ENCODE results near the gene TGIF2.

Gene TGIF2

GRCh38 chr20:36579996-36580545, 6.7 kb downstream of the TGIF2 start:
- Histone ChIP-seq H3K27me3 (ENCODE audit: low read depth) (no peaks in the 10 kb centered on the region), H3K9me3 (no peaks in the 10 kb centered on the region), H3K4me3 (no peak overlapping the region), H3K36me3 (replicated peaks) (peaks cover 46% of the 10 kb centered on the region), H3K4me1 (peaks cover 14% of the 10 kb centered on the region)
- DNase-seq (ENCODE audit: low spot score in 2 of 2): no peak
- in situ Hi-C loops (cut with MboI; ENCODE audit: low sequenced_read_pairs): no loop called here

GRCh38 chr20:36582322-36582721, 8.9 kb downstream of the TGIF2 start:
- Histone ChIP-seq H3K4me3 (no peak overlapping the region), H3K27me3 (ENCODE audit: low read depth) (no peaks in the 10 kb centered on the region), H3K36me3 (replicated peaks) (peaks cover 53% of the 10 kb centered on the region), H3K9me3 (no peaks in the 10 kb centered on the region), H3K4me1 (peaks cover 20% of the 10 kb centered on the region)
- in situ Hi-C loops (cut with MboI; ENCODE audit: low sequenced_read_pairs): no loop called here
- DNase-seq (ENCODE audit: low spot score in 2 of 2): no peak

GRCh38 chr20:36582821-36583220, 9.4 kb downstream of the TGIF2 start:
- no peaks in the 10 kb centered on the region for H3K27me3 ChIP-seq (ENCODE audit: low read depth)
- in situ Hi-C loops (cut with MboI; ENCODE audit: low sequenced_read_pairs): no loop called here
- no peaks in the 10 kb centered on the region for H3K9me3 ChIP-seq
- H3K4me3 ChIP-seq: no peak overlapping the region
- peaks cover 20% of the 10 kb centered on the region for H3K4me1 ChIP-seq
- DNase-seq (ENCODE audit: low spot score in 2 of 2): no peak
- peaks cover 53% of the 10 kb centered on the region for H3K36me3 ChIP-seq (replicated peaks)

- in situ Hi-C loops (cut with MboI; ENCODE audit: low sequenced_read_pairs): no loop called here
- peaks cover 48% of the 10 kb centered on the region for H3K36me3 ChIP-seq (replicated peaks)
Measured at GRCh38 chr20:36584018-36584481, 10.7 kb downstream of the TGIF2 start.

GRCh38 chr20:36585410-36586125, 12.2 kb downstream of the TGIF2 start:
- H3K27me3 ChIP-seq (ENCODE audit: low read depth): no peaks in the 10 kb centered on the region
- in situ Hi-C loops (cut with MboI; ENCODE audit: low sequenced_read_pairs): no loop called here
- DNase-seq (ENCODE audit: low spot score in 2 of 2): peak; percentile 91 to 99
- H3K4me3 ChIP-seq: no peak overlapping the region
- peaks cover 41% of the 10 kb centered on the region for H3K36me3 ChIP-seq (replicated peaks)
- H3K9me3 ChIP-seq: no peaks in the 10 kb centered on the region
- H3K4me1 ChIP-seq: peaks cover 20% of the 10 kb centered on the region

More at GRCh38 chr20:36584018-36584481, 10.7 kb downstream of the TGIF2 start:
- DNase-seq (ENCODE audit: low spot score in 2 of 2): no peak
- no peaks in the 10 kb centered on the region for H3K9me3 ChIP-seq
- H3K4me1 ChIP-seq: peaks cover 20% of the 10 kb centered on the region
- no peaks in the 10 kb centered on the region for H3K27me3 ChIP-seq (ENCODE audit: low read depth)
- H3K4me3 ChIP-seq: no peak overlapping the region

- no peak for DNase-seq (ENCODE audit: low spot score in 2 of 2)
- H3K9me3 ChIP-seq: no peaks in the 10 kb centered on the region
- no peaks in the 10 kb centered on the region for H3K27me3 ChIP-seq (ENCODE audit: low read depth)
- H3K36me3 ChIP-seq (replicated peaks): peaks cover 40% of the 10 kb centered on the region
- H3K4me3 ChIP-seq: no peak overlapping the region
- in situ Hi-C loops (cut with MboI; ENCODE audit: low sequenced_read_pairs): no loop called here
- H3K4me1 ChIP-seq: peaks cover 25% of the 10 kb centered on the region
Measured at GRCh38 chr20:36587388-36588070, 14.1 kb downstream of the TGIF2 start.

- Histone ChIP-seq H3K27me3 (ENCODE audit: low read depth) (no peaks in the 10 kb centered on the region), H3K4me3 (no peak overlapping the region), H3K36me3 (replicated peaks) (peaks cover 49% of the 10 kb centered on the region), H3K4me1 (peaks cover 5% of the 10 kb centered on the region), H3K9me3 (no peaks in the 10 kb centered on the region)
- DNase-seq (ENCODE audit: low spot score in 2 of 2): no peak
- in situ Hi-C loops (cut with MboI; ENCODE audit: low sequenced_read_pairs): no loop called here
Measured at GRCh38 chr20:36591281-36591680, 17.9 kb downstream of the TGIF2 start.

GRCh38 chr20:36591854-36592641, 18.7 kb downstream of the TGIF2 start:
- Histone ChIP-seq H3K9me3 (no peaks in the 10 kb centered on the region), H3K4me1 (peaks cover 5% of the 10 kb centered on the region), H3K27me3 (ENCODE audit: low read depth) (no peaks in the 10 kb centered on the region), H3K36me3 (replicated peaks) (peaks cover 46% of the 10 kb centered on the region), H3K4me3 (no peak overlapping the region)
- DNase-seq (ENCODE audit: low spot score in 2 of 2): peak; percentile 62 to 64
- in situ Hi-C loops (cut with MboI; ENCODE audit: low sequenced_read_pairs): no loop called here

- in situ Hi-C loops (cut with MboI; ENCODE audit: low sequenced_read_pairs): no loop called here
- peaks cover 5% of the 10 kb centered on the region for H3K4me1 ChIP-seq
- H3K9me3 ChIP-seq: no peaks in the 10 kb centered on the region
- no peak overlapping the region for H3K4me3 ChIP-seq
- no peaks in the 10 kb centered on the region for H3K27me3 ChIP-seq (ENCODE audit: low read depth)
- DNase-seq (ENCODE audit: low spot score in 2 of 2): no peak
- peaks cover 42% of the 10 kb centered on the region for H3K36me3 ChIP-seq (replicated peaks)
Measured at GRCh38 chr20:36593347-36593929, 20.0 kb downstream of the TGIF2 start.

- Histone ChIP-seq H3K36me3 (replicated peaks) (0 out of 2 replicates have a peak, but pooled peaks cover 2% of the 10 kb centered on the region), H3K27me3 (ENCODE audit: low read depth) (no peaks in the 10 kb centered on the region), H3K9me3 (no peaks in the 10 kb centered on the region), H3K4me1 (peaks cover 1% of the 10 kb centered on the region), H3K4me3 (no peak overlapping the region)
- in situ Hi-C loops (cut with MboI; ENCODE audit: low sequenced_read_pairs): loop anchor here (5.0 kb wide), 1 partner anchor 43 kb away; no protein-coding TSS in a partner anchor
- DNase-seq (ENCODE audit: low spot score in 2 of 2): no peak
Measured at GRCh38 chr20:36599912-36600345, 26.5 kb downstream of the TGIF2 start.

GRCh38 chr20:36601540-36601939, 28.1 kb downstream of the TGIF2 start:
- H3K4me3 ChIP-seq: no peak overlapping the region
- in situ Hi-C loops (cut with MboI; ENCODE audit: low sequenced_read_pairs): loop anchor here (5.0 kb wide), 1 partner anchor 44 kb away; no protein-coding TSS in a partner anchor

GRCh38 chr20:36604952-36605398, 31.6 kb downstream of the TGIF2 start:
- Histone ChIP-seq H3K27me3 (ENCODE audit: low read depth) (no peaks in the 10 kb centered on the region), H3K9me3 (no peaks in the 10 kb centered on the region), H3K36me3 (replicated peaks) (peaks cover 29% of the 10 kb centered on the region), H3K4me1 (peaks cover 5% of the 10 kb centered on the region), H3K4me3 (peak overlapping the region; percentile 97)
- no peak for DNase-seq (ENCODE audit: low spot score in 2 of 2)
- in situ Hi-C loops (cut with MboI; ENCODE audit: low sequenced_read_pairs): loop anchor here (5.0 kb wide), 1 partner anchor 48 kb away; no protein-coding TSS in a partner anchor

More at GRCh38 chr20:36601540-36601939, 28.1 kb downstream of the TGIF2 start:
- no peaks in the 10 kb centered on the region for H3K27me3 ChIP-seq (ENCODE audit: low read depth)
- H3K9me3 ChIP-seq: no peaks in the 10 kb centered on the region
- peaks cover 6% of the 10 kb centered on the region; the same call in 1 of the 2 replicates for H3K36me3 ChIP-seq (replicated peaks)
- DNase-seq (ENCODE audit: low spot score in 2 of 2): no peak
- H3K4me1 ChIP-seq: peaks cover 5% of the 10 kb centered on the region
